GM12878 (cell line): ENCODE data around the gene NPAS4. TPM values are rescaled to one million over a fixed set of nuclear protein-coding genes. Genes with fewer than 3 reads are reported as not detected.

Source experiments
- BCL11A ChIP-seq: IDR thresholded peaks from 2 replicates; pipeline ENCODE4 v1.6.1; 2011; ENCODE audit warnings: low read depth, low read length
- IKZF2 ChIP-seq, 2 experiments: fragments of 450-650 bp; IDR thresholded peaks; 2 replicates each; pipeline ENCODE4 v1.6.1; 2017; ENCODE audit warnings: mild to moderate bottlenecking in 2 of 2, moderate library complexity in 2 of 2
- JUNB ChIP-seq: IDR thresholded peaks from 2 replicates; pipeline ENCODE4 v1.6.1; 2016; ENCODE audit warnings: antibody characterized with exemption, mild to moderate bottlenecking
- LARP7 ChIP-seq: fragments of 450-650 bp; IDR thresholded peaks from 2 replicates; pipeline ENCODE4 v1.6.1; 2017; ENCODE audit warnings: mild to moderate bottlenecking
- MTA2 ChIP-seq: fragments of 450-650 bp; IDR thresholded peaks from 2 replicates; pipeline ENCODE4 v1.6.1; 2016; ENCODE audit warnings: low read depth, mild to moderate bottlenecking, moderate library complexity
- MXI1 ChIP-seq: fragments of 150-350 bp; IDR thresholded peaks from 2 replicates; pipeline ENCODE4 v1.6.1; 2011; ENCODE audit warnings: low read depth, mild to moderate bottlenecking, inconsistent platforms, low read length, improper control_type of control experiment
- MYB ChIP-seq: fragments of 150-350 bp; IDR thresholded peaks from 2 replicates; pipeline ENCODE4 v1.6.1; 2014; ENCODE audit warnings: mild to moderate bottlenecking, low read depth, low read length, borderline replicate concordance
- NR2C1 ChIP-seq: fragments of 450-650 bp; IDR thresholded peaks from 2 replicates; pipeline ENCODE4 v1.6.1; 2017; ENCODE audit warnings: antibody characterized with exemption, mild to moderate bottlenecking, moderate library complexity
- POLR2A ChIP-seq: IDR thresholded peaks from 2 replicates; pipeline ENCODE4 v1.6.1; 2011; ENCODE audit warnings: low read depth, mild to moderate bottlenecking, low read length
- POLR2AphosphoS5 ChIP-seq: IDR thresholded peaks from 2 replicates; pipeline ENCODE4 v1.6.1; 2011; ENCODE audit warnings: mild to moderate bottlenecking, low read length, inconsistent platforms
- RUNX3 ChIP-seq: IDR thresholded peaks from 2 replicates; pipeline ENCODE4 v1.6.1; 2012; ENCODE audit warnings: low read length, inconsistent platforms
- SMAD1 ChIP-seq: fragments of 450-650 bp; IDR thresholded peaks from 2 replicates; pipeline ENCODE4 v1.6.1; 2018; ENCODE audit warnings: mild to moderate bottlenecking, low read depth; ENCODE audit not compliant: partially characterized antibody
- TCF12 ChIP-seq: IDR thresholded peaks from 2 replicates; pipeline ENCODE4 v1.6.1; 2011; ENCODE audit warnings: low read depth, mild to moderate bottlenecking, low read length
- ZBED1 ChIP-seq: IDR thresholded peaks from 2 replicates; pipeline ENCODE4 v1.6.1; 2016; ENCODE audit warnings: borderline replicate concordance
- polyA plus RNA-seq, 11 experiments: library from polyadenylated mRNA; depleted of rRNA in 4 of 11; unstranded in 6 of 11; stranded (reverse) in 5 of 11; fragments of >200 nt; fragmentation: Nextera tagmentation in 4 of 11; fragmentation: Illumina TruSeq in 1 of 11; extraction: Ambion mirVana in 4 of 11; extraction: Trizol in 1 of 11; gene quantifications; 1 replicate in 1 of 11; 2 replicates in 10 of 11; pipeline versions ENCODE4 v1.2.1 to v1.2.3, GENCODE V29; 2011 to 2016; ENCODE audit warnings: inconsistent platforms in 2 of 11, missing spikeins in 2 of 11, low read depth in 1 of 11
- total RNA-seq, 4 experiments: library from RNA; depleted of rRNA in 3 of 4; stranded (reverse); fragments of >200 nt in 3 of 4; fragmentation: Illumina TruSeq in 1 of 4; extraction: Trizol in 1 of 4; gene quantifications; 2 replicates each; pipeline versions ENCODE4 v1.2.1 to v1.2.3, GENCODE V29; 2013 to 2021
- TF ChIP-seq, protein P1 (sequence below): fragments of 150-350 bp; IDR thresholded peaks from 2 replicates; pipeline ENCODE4 v1.6.1; 2016; ENCODE audit warnings: low read depth, low read length
- TF ChIP-seq, protein P2 (sequence below): fragments of 450-650 bp; IDR thresholded peaks from 2 replicates; pipeline ENCODE4 v1.6.1; 2017; ENCODE audit warnings: mild to moderate bottlenecking, moderate library complexity
- TF ChIP-seq, protein P3 (sequence below): IDR thresholded peaks from 2 replicates; pipeline ENCODE4 v1.6.1; 2012; ENCODE audit warnings: low read depth, low read length, improper control_type of control experiment
- TF ChIP-seq, protein P4 (sequence below): fragments of 450-650 bp; IDR thresholded peaks from 2 replicates; pipeline ENCODE4 v1.6.1; 2017; ENCODE audit warnings: low read depth, mild to moderate bottlenecking, moderate library complexity
- TF ChIP-seq, protein P5 (sequence below): IDR thresholded peaks from 2 replicates; pipeline ENCODE4 v1.6.1; 2011; ENCODE audit warnings: low read depth, mild to moderate bottlenecking, low read length, moderate library complexity, borderline replicate concordance; ENCODE audit errors: extremely low read depth

NPAS4 gene
- total and polyA plus RNA-seq, 10 of the 15 experiments (the other 5 are each of a cell fraction or from before 2014, with no cell fraction given): 0.03 to 0.18 (median 0.06) TPM; not detected in 7

DNA sequence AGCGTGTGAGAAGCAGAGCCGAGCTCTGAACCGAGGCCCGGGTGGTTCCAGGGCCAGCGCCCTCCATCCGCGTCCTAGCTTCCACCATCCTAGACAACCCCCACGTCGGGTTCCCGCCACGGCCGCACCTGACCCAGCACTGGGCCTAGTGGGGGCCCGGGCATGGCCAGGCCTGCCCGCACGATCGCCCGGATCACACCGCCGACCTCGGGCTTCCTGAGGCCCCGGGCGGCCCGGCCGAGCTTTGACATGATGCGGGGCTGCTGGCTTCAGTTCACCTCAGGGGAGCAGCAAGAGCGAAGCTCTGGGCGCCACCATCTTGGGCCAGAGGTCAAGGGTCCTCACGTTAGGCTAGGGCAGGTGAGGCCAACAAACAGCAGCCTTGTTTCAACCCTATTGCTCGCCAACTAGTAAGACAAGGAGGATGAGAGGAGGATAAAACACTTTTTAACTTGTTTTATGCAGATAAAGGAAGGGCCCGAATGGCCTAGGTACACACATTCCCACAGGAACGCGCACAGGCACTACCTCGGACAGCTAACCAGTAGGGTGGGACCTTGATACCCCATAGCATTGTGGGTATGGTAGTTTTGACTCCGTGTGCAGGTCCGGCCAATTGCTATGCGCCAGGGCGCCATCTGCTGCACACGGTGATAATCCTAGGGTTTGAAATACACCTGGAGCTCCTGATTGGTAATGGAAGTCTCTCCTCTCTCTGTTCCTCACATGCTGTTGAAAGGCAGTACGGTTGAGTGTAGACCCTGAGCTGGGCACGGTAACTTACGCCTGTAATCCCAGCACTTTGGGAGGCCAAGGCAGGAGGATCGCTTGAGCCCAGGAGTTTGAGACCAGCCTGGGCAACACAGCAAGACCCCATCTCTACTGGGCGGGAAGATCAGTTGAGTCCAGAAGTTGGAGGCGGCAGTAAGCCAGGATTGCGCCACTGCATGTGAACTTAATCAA, 17.9 kb downstream of the NPAS4 start, which contains the start of gene MRPL11 (continued):
- TF ChIP-seq ZBED1: no peak
- TF ChIP-seq SMAD1: no peak
- no peak for TF ChIP-seq JUNB
- TF ChIP-seq, protein P1, sequence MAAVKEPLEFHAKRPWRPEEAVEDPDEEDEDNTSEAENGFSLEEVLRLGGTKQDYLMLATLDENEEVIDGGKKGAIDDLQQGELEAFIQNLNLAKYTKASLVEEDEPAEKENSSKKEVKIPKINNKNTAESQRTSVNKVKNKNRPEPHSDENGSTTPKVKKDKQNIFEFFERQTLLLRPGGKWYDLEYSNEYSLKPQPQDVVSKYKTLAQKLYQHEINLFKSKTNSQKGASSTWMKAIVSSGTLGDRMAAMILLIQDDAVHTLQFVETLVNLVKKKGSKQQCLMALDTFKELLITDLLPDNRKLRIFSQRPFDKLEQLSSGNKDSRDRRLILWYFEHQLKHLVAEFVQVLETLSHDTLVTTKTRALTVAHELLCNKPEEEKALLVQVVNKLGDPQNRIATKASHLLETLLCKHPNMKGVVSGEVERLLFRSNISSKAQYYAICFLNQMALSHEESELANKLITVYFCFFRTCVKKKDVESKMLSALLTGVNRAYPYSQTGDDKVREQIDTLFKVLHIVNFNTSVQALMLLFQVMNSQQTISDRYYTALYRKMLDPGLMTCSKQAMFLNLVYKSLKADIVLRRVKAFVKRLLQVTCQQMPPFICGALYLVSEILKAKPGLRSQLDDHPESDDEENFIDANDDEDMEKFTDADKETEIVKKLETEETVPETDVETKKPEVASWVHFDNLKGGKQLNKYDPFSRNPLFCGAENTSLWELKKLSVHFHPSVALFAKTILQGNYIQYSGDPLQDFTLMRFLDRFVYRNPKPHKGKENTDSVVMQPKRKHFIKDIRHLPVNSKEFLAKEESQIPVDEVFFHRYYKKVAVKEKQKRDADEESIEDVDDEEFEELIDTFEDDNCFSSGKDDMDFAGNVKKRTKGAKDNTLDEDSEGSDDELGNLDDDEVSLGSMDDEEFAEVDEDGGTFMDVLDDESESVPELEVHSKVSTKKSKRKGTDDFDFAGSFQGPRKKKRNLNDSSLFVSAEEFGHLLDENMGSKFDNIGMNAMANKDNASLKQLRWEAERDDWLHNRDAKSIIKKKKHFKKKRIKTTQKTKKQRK: no peak
- TF ChIP-seq LARP7: peak; percentile 79
- TF ChIP-seq POLR2A: peak; percentile 82
- peak; percentile 82 for TF ChIP-seq MXI1
- TF ChIP-seq, protein P2, sequence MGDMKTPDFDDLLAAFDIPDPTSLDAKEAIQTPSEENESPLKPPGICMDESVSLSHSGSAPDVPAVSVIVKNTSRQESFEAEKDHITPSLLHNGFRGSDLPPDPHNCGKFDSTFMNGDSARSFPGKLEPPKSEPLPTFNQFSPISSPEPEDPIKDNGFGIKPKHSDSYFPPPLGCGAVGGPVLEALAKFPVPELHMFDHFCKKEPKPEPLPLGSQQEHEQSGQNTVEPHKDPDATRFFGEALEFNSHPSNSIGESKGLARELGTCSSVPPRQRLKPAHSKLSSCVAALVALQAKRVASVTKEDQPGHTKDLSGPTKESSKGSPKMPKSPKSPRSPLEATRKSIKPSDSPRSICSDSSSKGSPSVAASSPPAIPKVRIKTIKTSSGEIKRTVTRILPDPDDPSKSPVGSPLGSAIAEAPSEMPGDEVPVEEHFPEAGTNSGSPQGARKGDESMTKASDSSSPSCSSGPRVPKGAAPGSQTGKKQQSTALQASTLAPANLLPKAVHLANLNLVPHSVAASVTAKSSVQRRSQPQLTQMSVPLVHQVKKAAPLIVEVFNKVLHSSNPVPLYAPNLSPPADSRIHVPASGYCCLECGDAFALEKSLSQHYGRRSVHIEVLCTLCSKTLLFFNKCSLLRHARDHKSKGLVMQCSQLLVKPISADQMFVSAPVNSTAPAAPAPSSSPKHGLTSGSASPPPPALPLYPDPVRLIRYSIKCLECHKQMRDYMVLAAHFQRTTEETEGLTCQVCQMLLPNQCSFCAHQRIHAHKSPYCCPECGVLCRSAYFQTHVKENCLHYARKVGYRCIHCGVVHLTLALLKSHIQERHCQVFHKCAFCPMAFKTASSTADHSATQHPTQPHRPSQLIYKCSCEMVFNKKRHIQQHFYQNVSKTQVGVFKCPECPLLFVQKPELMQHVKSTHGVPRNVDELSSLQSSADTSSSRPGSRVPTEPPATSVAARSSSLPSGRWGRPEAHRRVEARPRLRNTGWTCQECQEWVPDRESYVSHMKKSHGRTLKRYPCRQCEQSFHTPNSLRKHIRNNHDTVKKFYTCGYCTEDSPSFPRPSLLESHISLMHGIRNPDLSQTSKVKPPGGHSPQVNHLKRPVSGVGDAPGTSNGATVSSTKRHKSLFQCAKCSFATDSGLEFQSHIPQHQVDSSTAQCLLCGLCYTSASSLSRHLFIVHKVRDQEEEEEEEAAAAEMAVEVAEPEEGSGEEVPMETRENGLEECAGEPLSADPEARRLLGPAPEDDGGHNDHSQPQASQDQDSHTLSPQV: peak; percentile 93
- TF ChIP-seq, protein P3, sequence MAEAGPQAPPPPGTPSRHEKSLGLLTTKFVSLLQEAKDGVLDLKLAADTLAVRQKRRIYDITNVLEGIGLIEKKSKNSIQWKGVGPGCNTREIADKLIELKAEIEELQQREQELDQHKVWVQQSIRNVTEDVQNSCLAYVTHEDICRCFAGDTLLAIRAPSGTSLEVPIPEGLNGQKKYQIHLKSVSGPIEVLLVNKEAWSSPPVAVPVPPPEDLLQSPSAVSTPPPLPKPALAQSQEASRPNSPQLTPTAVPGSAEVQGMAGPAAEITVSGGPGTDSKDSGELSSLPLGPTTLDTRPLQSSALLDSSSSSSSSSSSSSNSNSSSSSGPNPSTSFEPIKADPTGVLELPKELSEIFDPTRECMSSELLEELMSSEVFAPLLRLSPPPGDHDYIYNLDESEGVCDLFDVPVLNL: no peak
- TF ChIP-seq MYB: peak; percentile 98
- 0 out of 2 replicates have a peak, but pooled peaks have one; percentile 20 for TF ChIP-seq TCF12
- peak in 1 of 2 experiments; percentile 30; a peak in 1 of 4 replicates for TF ChIP-seq IKZF2 (IDR thresholded peaks at IDR 0.05)
- TF ChIP-seq MTA2: peak; percentile 96
- peak; percentile 71 for TF ChIP-seq POLR2AphosphoS5
- peak; percentile 81 for TF ChIP-seq RUNX3
- TF ChIP-seq BCL11A: no peak
- TF ChIP-seq, protein P4, sequence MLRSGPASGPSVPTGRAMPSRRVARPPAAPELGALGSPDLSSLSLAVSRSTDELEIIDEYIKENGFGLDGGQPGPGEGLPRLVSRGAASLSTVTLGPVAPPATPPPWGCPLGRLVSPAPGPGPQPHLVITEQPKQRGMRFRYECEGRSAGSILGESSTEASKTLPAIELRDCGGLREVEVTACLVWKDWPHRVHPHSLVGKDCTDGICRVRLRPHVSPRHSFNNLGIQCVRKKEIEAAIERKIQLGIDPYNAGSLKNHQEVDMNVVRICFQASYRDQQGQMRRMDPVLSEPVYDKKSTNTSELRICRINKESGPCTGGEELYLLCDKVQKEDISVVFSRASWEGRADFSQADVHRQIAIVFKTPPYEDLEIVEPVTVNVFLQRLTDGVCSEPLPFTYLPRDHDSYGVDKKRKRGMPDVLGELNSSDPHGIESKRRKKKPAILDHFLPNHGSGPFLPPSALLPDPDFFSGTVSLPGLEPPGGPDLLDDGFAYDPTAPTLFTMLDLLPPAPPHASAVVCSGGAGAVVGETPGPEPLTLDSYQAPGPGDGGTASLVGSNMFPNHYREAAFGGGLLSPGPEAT: peak; percentile 99
- TF ChIP-seq, protein P5, sequence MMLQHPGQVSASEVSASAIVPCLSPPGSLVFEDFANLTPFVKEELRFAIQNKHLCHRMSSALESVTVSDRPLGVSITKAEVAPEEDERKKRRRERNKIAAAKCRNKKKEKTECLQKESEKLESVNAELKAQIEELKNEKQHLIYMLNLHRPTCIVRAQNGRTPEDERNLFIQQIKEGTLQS: no peak
- TF ChIP-seq NR2C1: peak; percentile 100
